ENCODE data around the gene OR1L6.

OR1L6 gene

GRCh38 chr9:122785269-122785668 lies 43.2 kb downstream of the OR1L6 start:
- CTCF ChIA-PET = no interaction called here
- POLR2A ChIA-PET (ENCODE audit: low non-redundant PET) = no interaction called here
- no peak for DNase-seq (ENCODE audit: low spot score)
- no peak for TF ChIP-seq CTCF (conservative IDR thresholded peaks at IDR 0.05; ENCODE audit: low read depth)
- no peak overlapping the region for H3K27ac ChIP-seq

DNA sequence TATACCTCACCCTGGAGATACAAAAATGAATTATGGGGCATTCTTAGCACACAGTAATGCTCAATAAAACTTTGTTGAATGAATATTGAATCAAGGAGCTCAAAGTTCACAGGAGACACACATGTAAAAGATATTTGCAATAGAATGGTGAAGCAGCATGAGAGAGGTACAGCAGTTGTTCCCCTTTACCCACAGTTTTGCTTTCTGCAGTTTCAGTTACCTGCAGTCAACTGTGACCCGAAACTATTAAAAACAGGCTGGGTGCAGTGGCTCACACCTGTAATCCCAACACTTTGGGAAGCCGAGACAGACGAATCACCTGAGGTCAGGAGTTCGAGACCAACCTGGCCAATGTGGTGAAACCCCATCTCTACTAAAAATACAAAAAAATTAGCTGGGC lies 44.2 kb downstream of the OR1L6 start:
- CTCF ChIA-PET = no interaction called here
- no peak overlapping the region for H3K27ac ChIP-seq
- no peak for DNase-seq (ENCODE audit: low spot score)
- no peak for TF ChIP-seq CTCF (conservative IDR thresholded peaks at IDR 0.05; ENCODE audit: low read depth)
- POLR2A ChIA-PET (ENCODE audit: low non-redundant PET) = no interaction called here

GRCh38 chr9:122788831-122789230 lies 46.7 kb downstream of the OR1L6 start, which contains the start of gene OR5C1:
OR5C1 (plus strand) TSS chr9:122788933; CDS start chr9:122788933, 0 bp downstream.
- no peak within 1 kb of the TSS for H3K27ac ChIP-seq
- DNase-seq (ENCODE audit: low spot score) = no peak
- POLR2A ChIA-PET (ENCODE audit: low non-redundant PET) = no interaction called here
- no peak for TF ChIP-seq CTCF (conservative IDR thresholded peaks at IDR 0.05; ENCODE audit: low read depth)
- CTCF ChIA-PET = no interaction called here

- ChIA-PET CTCF (no interaction called here), POLR2A (ENCODE audit: low non-redundant PET) (no interaction called here)
- no peak for TF ChIP-seq CTCF (conservative IDR thresholded peaks at IDR 0.05; ENCODE audit: low read depth)
- no peak overlapping the region for H3K27ac ChIP-seq
- no peak for DNase-seq (ENCODE audit: low spot score)
These were observed 47.3 kb downstream of the OR1L6 start for GRCh38 chr9:122789256-122790046.

DNA sequence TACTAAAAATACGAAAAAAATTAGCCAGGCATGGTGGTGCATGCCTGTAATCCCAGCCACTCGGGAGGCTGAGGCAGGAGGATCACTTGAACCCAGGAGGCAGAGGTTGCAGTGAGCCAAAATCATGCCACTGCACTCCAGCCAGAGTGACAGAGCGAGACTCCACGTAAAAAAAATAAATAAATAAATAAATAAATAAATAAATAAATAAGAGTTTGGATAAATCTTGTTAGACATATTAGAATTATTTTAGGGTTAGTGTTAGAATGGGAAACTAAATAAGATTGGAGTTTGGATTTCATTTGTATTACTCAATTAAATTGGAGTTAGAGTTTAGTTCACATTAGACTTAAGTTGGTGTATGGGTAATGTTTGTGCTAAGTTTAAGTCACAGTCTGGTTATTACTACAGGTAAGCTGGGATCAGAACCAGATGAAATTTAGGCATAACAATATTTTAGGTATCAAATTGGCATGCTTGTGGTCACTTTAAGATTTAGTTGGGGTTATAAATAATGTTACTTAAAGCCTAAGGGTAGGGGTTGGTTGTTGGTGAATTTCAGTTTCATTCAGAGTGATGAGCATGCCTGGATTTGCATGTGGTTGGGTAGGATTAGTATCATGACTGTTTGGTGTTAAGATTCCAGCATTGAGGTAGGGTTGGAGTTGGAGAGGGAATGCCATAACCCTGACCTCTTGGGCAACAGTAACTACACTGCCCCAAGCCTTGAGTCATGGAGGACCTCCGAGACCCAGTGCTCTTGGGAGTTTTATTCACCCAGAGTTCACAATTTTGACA lies 50.0 kb downstream of the OR1L6 start:
- TF ChIP-seq CTCF (conservative IDR thresholded peaks at IDR 0.05; ENCODE audit: low read depth) = no peak
- no peak for DNase-seq (ENCODE audit: low spot score)
- no peak overlapping the region for H3K27ac ChIP-seq
- ChIA-PET CTCF (no interaction called here), POLR2A (ENCODE audit: low non-redundant PET) (no interaction called here)

DNA sequence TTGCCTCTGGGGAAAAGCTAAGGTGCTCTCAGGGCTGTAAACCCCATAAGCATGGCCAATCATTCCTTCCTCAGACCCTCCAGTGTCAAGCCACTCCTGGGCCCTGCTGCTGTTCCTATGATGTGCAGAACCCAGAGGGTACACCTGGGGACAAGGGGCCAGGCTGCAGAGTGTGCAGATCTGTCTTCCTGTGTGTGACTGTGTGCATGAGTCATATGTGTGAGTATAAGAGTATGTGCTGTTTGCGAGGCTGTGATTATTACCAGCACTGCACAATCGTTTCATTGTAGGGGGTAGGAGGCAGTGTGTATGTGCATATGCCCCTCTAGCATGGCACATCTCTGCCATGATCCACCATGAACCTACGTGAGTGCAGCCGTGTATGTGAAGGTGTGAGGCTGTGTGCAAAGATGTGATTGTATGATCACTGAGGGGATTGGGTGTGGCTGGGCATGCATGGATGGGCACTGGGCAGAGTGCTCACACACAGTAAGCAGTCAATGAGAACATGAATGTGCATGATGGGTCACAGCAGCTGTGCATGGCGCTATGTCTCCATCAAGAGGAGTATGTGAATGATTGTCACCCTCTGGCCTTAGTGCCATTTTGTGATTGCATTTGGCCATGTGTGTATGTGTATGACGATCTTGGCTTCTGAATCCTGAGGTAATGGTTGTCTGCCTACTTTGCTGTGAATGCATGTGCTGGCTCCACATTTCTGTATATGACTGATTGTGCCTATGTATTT lies 55.4 kb downstream of the OR1L6 start:
- ChIA-PET CTCF (interaction anchor here (0.9 to 1.0 kb wide), 2 partner anchors 40 to 299 kb away, joined by 3 read pairs; no protein-coding TSS in a partner anchor), POLR2A (ENCODE audit: low non-redundant PET) (no interaction called here)
- no peak for TF ChIP-seq CTCF (conservative IDR thresholded peaks at IDR 0.05; ENCODE audit: low read depth)
- no peak for DNase-seq (ENCODE audit: low spot score)
- H3K27ac ChIP-seq = no peak overlapping the region

All from RWPE1 (cell line).